HG03159 (cell line): ENCODE results near the gene ARHGEF1.
"Not testable (repeated sequence)": the region's sequence is repeated elsewhere in the genome, so short reads cannot be mapped to it uniquely, and the experiment has no call there.

Experiments used
- ATAC-seq: cut with Tn5 transposase; IDR thresholded peaks from one replicate; pipeline ENCODE4 v1.9.1; 2021; ENCODE audit warnings: mild to moderate bottlenecking, moderate library complexity; ENCODE audit not compliant: unreplicated experiment

ARHGEF1 gene

GRCh38 chr19:41862445-41862986 lies 20.5 kb upstream of the ARHGEF1 start:
- no peak for ATAC-seq

- ATAC-seq: no peak
Observed at GRCh38 chr19:41863209-41863931, 19.6 kb upstream of the ARHGEF1 start.

- ATAC-seq: no peak
Observed at GRCh38 chr19:41864374-41864773, 18.6 kb upstream of the ARHGEF1 start.

GRCh38 chr19:41866284-41866683 lies 16.7 kb upstream of the ARHGEF1 start:
- no peak for ATAC-seq

- ATAC-seq: no peak
Observed at GRCh38 chr19:41868120-41868988, 14.6 kb upstream of the ARHGEF1 start.

GRCh38 chr19:41868989-41869300 lies 14.0 kb upstream of the ARHGEF1 start:
- no peak for ATAC-seq

GRCh38 chr19:41869374-41869955 lies 13.5 kb upstream of the ARHGEF1 start:
- no peak for ATAC-seq

GRCh38 chr19:41870401-41870873 lies 12.5 kb upstream of the ARHGEF1 start:
- ATAC-seq: no peak

GRCh38 chr19:41871573-41872383 lies 11.2 kb upstream of the ARHGEF1 start:
- ATAC-seq: peak; percentile 48

GRCh38 chr19:41872384-41872774 lies 10.6 kb upstream of the ARHGEF1 start:
- no peak for ATAC-seq

GRCh38 chr19:41872775-41873647 lies 10.0 kb upstream of the ARHGEF1 start:
- no peak for ATAC-seq

GRCh38 chr19:41875973-41876372 lies 7.0 kb upstream of the ARHGEF1 start:
- ATAC-seq: not testable (repeated sequence)

GRCh38 chr19:41876847-41877832 lies 5.8 kb upstream of the ARHGEF1 start, which contains the start of gene CD79A:
Gene CD79A (plus strand): TSS chr19:41877279. CDS start chr19:41877305, 26 bp downstream.
- peak; percentile 55 for ATAC-seq

GRCh38 chr19:41877916-41878905 lies 4.8 kb upstream of the ARHGEF1 start:
- peak; percentile 10 for ATAC-seq

GRCh38 chr19:41879080-41879479 lies 3.9 kb upstream of the ARHGEF1 start:
- no peak for ATAC-seq

GRCh38 chr19:41879670-41880328 lies 3.2 kb upstream of the ARHGEF1 start:
- no peak for ATAC-seq

- ATAC-seq: no peak
Observed at GRCh38 chr19:41880329-41880708, 2.7 kb upstream of the ARHGEF1 start.
